Fibroblast of pulmonary artery (primary cell): ENCODE measurements around the gene EFCAB10.

Experiments used
- DNase-seq: peaks from one replicate; pipeline ENCODE4 v3.0.0-alpha.2; 2010; ENCODE audit warnings: low read depth
- H3K4me3 ChIP-seq: replicated peaks from 2 replicates; pipeline ENCODE4 v1.5.1; 2011; ENCODE audit warnings: low read depth, mild to moderate bottlenecking, control low read depth, low read length, moderate library complexity
- TF ChIP-seq, protein P1 (sequence below): IDR thresholded peaks from 2 replicates; pipeline ENCODE4 v1.5.1; 2011; ENCODE audit warnings: mild to moderate bottlenecking, control low read depth, low read length, inconsistent platforms; ENCODE audit errors: missing control alignments

Gene EFCAB10

DNA sequence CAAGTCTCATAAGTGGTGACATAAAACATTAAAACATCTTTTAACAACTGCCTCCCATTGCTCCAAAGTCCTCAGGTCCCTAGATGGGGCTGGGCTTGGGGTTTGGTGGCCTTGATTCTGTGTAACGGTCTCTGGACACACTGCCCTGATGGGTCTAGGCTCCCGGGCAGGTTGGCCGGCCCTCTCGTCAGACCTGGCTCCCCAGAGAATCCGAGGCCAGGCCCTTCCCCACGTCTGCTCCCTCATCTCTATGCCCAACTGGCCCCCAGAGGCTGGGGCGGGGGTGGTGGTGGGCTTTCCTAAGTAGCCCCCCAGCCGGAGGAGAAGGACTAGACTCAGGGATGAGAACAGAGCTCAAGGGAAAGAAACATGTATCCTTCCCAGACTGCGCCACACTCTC lies 31.5 kb upstream of the EFCAB10 start:
- no peak for DNase-seq
- no peak overlapping the region for H3K4me3 ChIP-seq
- TF ChIP-seq, protein P1, sequence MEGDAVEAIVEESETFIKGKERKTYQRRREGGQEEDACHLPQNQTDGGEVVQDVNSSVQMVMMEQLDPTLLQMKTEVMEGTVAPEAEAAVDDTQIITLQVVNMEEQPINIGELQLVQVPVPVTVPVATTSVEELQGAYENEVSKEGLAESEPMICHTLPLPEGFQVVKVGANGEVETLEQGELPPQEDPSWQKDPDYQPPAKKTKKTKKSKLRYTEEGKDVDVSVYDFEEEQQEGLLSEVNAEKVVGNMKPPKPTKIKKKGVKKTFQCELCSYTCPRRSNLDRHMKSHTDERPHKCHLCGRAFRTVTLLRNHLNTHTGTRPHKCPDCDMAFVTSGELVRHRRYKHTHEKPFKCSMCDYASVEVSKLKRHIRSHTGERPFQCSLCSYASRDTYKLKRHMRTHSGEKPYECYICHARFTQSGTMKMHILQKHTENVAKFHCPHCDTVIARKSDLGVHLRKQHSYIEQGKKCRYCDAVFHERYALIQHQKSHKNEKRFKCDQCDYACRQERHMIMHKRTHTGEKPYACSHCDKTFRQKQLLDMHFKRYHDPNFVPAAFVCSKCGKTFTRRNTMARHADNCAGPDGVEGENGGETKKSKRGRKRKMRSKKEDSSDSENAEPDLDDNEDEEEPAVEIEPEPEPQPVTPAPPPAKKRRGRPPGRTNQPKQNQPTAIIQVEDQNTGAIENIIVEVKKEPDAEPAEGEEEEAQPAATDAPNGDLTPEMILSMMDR, result no peak

DNA sequence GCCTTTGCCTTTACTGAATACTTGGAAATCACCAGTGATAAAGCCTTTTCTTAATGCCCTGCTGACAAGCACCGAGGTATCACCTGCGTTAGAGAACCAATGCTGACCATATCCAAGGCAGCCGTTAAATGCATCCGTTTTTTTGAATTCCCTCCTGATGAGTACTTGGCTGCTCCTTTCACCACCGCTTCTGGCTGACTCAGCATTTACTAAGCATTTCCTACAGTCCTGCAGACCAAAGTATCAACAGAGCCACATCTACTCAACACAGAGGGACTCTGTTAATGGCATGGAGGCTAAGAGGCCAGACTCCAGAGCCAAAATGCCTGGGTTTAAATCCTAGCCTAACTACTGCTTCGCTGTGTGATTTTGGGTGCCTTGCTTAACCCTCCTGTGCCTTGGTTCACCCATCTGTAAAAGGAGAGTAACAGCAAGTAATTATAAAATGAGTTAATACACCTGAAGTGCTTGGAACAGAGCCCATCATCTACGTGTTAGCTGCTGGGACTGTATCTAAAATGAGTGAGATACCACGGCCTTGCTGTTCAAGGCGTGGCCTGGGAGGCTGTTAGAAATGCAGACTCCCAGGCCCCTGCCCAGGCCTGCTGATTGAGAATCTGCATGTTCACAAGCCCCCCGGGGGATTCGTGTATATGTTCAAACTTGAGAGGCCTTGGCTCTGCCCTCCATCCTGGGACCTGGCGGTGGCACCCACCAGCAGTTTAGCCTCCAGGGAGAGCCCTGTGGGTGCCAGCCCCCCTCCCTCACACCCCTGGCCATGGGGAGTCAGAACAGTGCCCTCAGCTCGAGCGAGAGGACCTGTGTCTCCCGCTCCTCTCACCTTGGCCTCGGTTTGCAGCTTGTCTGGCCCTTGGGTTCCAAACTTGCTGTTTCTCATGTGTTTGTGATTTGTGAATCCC lies 30.8 kb upstream of the EFCAB10 start:
- no peak overlapping the region for H3K4me3 ChIP-seq
- TF ChIP-seq, protein P1, result no peak
- peak; percentile 37 for DNase-seq

DNA sequence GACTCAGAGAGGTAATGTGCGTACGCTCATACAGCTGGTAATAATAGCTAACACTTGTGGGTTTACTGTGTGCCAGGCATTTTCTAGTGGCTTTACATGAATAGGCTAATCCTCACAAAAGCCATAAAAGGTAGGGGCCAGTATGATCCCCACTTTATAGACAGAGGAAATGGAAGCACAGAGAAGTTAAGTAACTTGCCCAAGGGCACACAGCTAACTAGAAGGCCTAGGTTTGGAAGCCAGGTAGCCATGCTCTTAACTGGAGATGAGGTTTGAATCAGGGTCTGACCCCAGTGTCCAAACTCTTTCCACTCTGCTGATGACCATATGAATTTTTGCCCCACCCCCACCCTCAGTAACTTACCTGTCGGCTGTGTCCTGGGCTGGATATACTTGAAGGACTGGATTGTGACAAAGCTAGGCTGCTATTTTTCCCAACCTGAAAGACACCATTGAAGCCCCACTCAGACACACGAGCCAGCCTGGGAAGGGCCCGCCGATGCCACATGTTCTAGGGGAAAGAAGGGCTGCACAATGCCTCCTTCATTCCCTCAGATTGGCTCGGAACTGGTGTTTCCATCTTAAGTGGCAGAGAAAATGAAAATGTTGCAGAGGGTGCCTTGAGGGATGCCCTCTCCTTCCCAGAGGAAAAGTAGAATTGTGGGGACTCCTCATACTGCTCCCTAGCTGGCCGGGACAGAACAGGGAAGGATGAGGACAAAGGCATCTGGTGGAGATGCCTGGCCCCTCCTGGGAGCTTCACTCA lies 29.1 kb upstream of the EFCAB10 start:
- H3K4me3 ChIP-seq, result no peak overlapping the region
- no peak for DNase-seq
- TF ChIP-seq, protein P1, result no peak

DNA sequence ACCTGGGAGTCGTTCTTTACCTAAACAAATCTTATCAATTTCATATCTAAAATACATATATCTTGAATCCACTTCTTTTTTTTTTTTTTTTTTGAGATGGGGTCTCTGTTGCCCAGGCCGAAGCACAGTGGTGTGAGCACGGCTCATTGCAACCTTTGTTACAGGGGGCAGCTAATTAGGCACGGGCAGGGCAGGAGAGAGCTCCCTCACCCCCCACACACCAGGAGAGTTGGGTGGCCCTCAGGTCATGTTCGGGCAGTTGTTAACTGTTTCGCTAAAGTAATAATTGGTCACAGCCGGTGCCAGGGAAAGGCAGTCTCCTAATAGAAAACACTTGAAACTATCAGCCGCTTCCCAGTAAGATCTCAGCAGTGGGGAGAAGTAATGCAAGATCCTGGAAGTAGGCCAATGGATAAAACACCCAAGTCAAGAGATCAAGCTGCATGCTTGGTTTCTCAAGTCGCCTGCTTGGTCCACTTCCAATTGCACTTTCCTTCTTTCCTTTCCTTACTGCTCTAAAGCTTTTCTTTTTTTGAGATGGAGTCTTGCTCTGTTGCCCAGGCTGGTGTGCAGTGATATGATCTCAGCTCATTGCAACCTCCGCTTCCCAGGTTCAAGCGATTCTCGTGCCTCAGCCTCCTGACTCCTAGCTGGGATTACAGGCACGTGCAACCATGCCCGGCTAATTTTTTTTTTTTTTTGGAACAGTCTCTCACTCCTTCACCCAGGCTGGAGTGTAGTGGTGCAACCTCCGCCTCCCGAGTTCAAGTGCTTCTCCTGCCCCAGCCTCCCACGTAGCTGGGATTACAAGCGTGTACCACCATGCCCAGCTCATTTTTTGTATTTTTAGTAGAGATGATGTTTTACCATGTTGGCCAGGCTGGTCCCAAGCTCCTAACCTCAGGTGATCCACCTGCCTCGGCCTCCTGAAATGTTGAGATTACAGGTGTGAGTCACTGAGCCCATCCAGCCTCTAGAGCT lies 21.3 kb upstream of the EFCAB10 start:
- TF ChIP-seq, protein P1, result no peak
- no peak overlapping the region for H3K4me3 ChIP-seq
- peak; percentile 36 for DNase-seq

DNA sequence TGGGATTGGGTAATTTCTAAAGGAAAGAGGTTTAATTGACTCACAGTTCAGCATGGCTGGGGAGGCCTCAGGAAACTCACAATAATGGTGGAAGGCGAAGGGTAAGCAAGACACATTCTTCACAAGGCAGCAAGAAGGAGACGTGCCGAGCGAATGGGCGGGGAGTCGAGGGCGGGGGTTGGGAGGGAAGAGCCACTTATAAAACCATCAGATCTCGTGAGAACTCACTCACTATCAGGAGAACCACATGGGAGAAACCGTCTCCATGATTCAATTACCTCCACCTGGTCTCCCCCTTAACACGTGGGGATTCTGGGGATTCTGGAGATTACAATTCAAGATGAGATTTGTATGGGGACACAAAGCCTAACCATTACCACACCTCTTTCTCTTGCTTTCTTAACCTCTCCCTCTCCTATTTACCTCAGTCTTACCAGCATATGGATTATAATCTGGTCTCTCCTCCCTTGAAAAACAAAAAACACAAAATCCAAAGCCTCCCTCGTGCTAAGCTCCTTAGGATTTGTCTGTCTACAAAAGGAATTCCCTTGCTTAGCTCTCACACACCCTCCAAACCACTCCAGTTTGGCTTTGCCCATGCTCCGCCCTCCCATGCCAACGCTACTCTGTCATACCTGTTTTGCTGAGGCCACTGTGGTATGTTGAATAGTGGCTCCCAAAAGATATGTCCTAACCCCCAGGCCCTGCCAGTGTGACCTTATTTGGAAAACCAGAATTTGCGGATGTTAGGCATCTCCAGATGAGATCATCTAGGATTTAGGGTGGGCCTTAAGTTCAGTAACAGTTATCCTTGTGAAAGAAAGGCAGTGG lies 19.6 kb upstream of the EFCAB10 start:
- no peak for DNase-seq
- H3K4me3 ChIP-seq, result no peak overlapping the region
- TF ChIP-seq, protein P1, result no peak
